ENCODE results near the gene COBLL1.

- no peak for TF ChIP-seq CTCF (IDR thresholded peaks at IDR 0.05; ENCODE audit: low read depth, low read length, missing input control)
- TF ChIP-seq RAD21 (IDR thresholded peaks at IDR 0.05) = no peak
- TF ChIP-seq YY1 (IDR thresholded peaks at IDR 0.05) = no peak
- no peak for TF ChIP-seq TAF1 (conservative IDR thresholded peaks at IDR 0.05)
- TF ChIP-seq GABPA (IDR thresholded peaks at IDR 0.05 in 1 of 2, conservative IDR thresholded peaks at IDR 0.05 in 1 of 2) = no peak
- no peak for TF ChIP-seq JUND (IDR thresholded peaks at IDR 0.05)
- no peak for TF ChIP-seq REST (IDR thresholded peaks at IDR 0.05)
These were observed 56.2 kb downstream of the COBLL1 start for GRCh38 chr2:164785457-164785856.
